Thyroid gland (tissue), 4 donors: ENCODE measurements around the gene BANF2. TPM values are rescaled to one million over a fixed set of nuclear protein-coding genes. Genes with fewer than 3 reads are reported as not detected.

Source experiments
- DNase-seq, 2 donors: peaks; one replicate each; pipeline ENCODE4 v3.0.0-alpha.2; 2019
- H3K27ac ChIP-seq, 3 donors: fragments of 200-600 bp; sonication (generic); 1 replicate in 2 of 3; 2 replicates in 1 of 3; pipeline ENCODE4 v1.5.1; 2016 to 2019; ENCODE audit warnings: mild to moderate bottlenecking in 1 of 3, moderate library complexity in 1 of 3
- H3K27me3 ChIP-seq: fragments of 200-600 bp; sonication (generic); one replicate; pipeline ENCODE4 v1.5.1; 2019
- H3K36me3 ChIP-seq, 2 donors: fragments of 200-600 bp; sonication (generic); one replicate each; pipeline ENCODE4 v1.5.1; 2016 to 2019
- H3K4me1 ChIP-seq, 2 donors: fragments of 200-600 bp; sonication (generic); one replicate each; pipeline ENCODE4 v1.5.1; 2017 to 2019
- H3K4me3 ChIP-seq, 3 donors: fragments of 200-600 bp; sonication (generic); replicated peaks in 1 of 3; 1 replicate in 2 of 3; 2 replicates in 1 of 3; pipeline ENCODE4 v1.5.1; 2016; ENCODE audit warnings: mild to moderate bottlenecking in 1 of 3
- H3K9me3 ChIP-seq: fragments of 200-600 bp; sonication (generic); one replicate; pipeline ENCODE4 v1.5.1; 2017
- POLR2A ChIP-seq, 2 donors: fragments of 450-650 bp; IDR thresholded peaks; one replicate each; pipeline ENCODE4 v1.6.1; 2017; ENCODE audit warnings: antibody characterized with exemption in 2 of 2, mild to moderate bottlenecking in 2 of 2, moderate library complexity in 1 of 2
- WGBS, 2 donors: methylation state at CpG; one replicate each; pipeline ENCODE4 v1.1.5; 2017; 5-methylcytosine and 5-hydroxymethylcytosine counted together
- intact Hi-C: fragments of 100-400 bp; cut with DNase I; formaldehyde crosslinking; loops from one replicate; pipeline ENCODE4 v1.15.1; 2023
- total RNA-seq, 4 donors: library from RNA; depleted of rRNA; stranded (reverse); fragments of >200 nt; gene quantifications; one replicate each; pipeline ENCODE4 v1.2.3, GENCODE V29; 2016
- TF ChIP-seq, protein P1 (sequence below), 6 experiments: fragments of 200-600 bp in 3 of 6; fragments of 450-650 bp in 3 of 6; sonication (generic) in 3 of 6; IDR thresholded peaks; one replicate each; pipeline ENCODE4 v1.5.1; 2016 to 2019; ENCODE audit warnings: antibody characterized with exemption in 6 of 6, mild to moderate bottlenecking in 2 of 6, inconsistent platforms in 1 of 6, moderate library complexity in 1 of 6

The BANF2 gene
- total RNA-seq, 4 donors from 2014 or later, result 15.2 TPM; not detected in 3

DNA sequence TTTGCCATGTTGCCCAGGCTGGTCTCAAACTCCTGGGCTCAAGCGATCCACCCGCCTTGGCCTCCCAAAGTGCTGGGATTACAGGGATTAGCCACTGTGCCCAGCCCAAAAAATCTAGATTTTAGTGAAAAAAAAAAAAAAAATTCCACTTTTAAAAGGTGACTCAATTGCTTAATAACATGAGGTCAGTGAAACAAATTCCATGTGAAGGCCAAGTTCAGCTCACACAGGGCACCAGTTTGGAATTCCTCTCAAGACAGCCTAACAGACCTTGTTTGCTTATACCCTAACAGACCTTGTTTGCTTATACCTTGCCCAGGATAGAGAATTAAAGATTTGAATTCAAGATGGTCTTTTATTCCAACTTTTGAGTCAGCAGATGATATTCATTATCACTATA, 22.8 kb upstream of the BANF2 start:
- TF ChIP-seq, protein P1, sequence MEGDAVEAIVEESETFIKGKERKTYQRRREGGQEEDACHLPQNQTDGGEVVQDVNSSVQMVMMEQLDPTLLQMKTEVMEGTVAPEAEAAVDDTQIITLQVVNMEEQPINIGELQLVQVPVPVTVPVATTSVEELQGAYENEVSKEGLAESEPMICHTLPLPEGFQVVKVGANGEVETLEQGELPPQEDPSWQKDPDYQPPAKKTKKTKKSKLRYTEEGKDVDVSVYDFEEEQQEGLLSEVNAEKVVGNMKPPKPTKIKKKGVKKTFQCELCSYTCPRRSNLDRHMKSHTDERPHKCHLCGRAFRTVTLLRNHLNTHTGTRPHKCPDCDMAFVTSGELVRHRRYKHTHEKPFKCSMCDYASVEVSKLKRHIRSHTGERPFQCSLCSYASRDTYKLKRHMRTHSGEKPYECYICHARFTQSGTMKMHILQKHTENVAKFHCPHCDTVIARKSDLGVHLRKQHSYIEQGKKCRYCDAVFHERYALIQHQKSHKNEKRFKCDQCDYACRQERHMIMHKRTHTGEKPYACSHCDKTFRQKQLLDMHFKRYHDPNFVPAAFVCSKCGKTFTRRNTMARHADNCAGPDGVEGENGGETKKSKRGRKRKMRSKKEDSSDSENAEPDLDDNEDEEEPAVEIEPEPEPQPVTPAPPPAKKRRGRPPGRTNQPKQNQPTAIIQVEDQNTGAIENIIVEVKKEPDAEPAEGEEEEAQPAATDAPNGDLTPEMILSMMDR (IDR thresholded peaks at IDR 0.05), result no peak
- TF ChIP-seq POLR2A (IDR thresholded peaks at IDR 0.05), result no peak
- intact Hi-C loops, result no loop called here
- WGBS, 2 donors, result 93 to 100% methylated on average over 2 of the region's 2 CpGs
- Histone ChIP-seq H3K27me3 (no peaks in the 10 kb centered on the region), H3K36me3 (peaks cover 4 to 11% of the 10 kb centered on the region in 2 donors), H3K4me1 (peaks cover 55 to 58% of the 10 kb centered on the region in 2 donors), H3K9me3 (no peaks in the 10 kb centered on the region), H3K4me3 (no peak overlapping the region), H3K27ac (peak overlapping the region; percentile 46 to 59 (median 57))
- no peak for DNase-seq

DNA sequence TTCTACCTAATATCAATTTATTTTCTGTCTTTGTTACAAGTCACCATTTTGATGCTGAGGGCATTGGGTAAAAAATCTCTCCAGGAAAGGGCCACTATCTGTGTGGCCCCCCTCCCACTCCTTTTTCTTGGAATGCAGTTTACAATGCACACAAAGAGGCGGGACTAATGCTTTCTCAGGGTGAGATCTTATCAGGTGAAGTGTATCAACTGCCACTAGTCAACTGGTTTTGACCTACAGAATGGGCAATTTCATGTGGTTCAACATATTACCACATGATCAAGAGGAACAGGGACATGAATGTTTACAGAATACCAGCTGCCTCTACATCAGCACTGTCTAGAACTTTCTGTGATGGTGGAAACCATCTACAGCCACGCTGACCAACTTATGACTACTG, 21.5 kb upstream of the BANF2 start:
- TF ChIP-seq, protein P1 (IDR thresholded peaks at IDR 0.05), result no peak
- TF ChIP-seq POLR2A (IDR thresholded peaks at IDR 0.05), result no peak
- Histone ChIP-seq H3K4me1 (peaks cover 59 to 62% of the 10 kb centered on the region in 2 donors), H3K36me3 (peaks cover 4 to 11% of the 10 kb centered on the region in 2 donors), H3K27me3 (no peaks in the 10 kb centered on the region), H3K4me3 (no peak overlapping the region), H3K9me3 (no peaks in the 10 kb centered on the region), H3K27ac (peak overlapping the region; percentile 9 to 91 (median 39))
- WGBS, 2 donors, result 72 to 86% methylated on average over 2 of the region's 2 CpGs
- DNase-seq, result no peak
- intact Hi-C loops, result no loop called here

DNA sequence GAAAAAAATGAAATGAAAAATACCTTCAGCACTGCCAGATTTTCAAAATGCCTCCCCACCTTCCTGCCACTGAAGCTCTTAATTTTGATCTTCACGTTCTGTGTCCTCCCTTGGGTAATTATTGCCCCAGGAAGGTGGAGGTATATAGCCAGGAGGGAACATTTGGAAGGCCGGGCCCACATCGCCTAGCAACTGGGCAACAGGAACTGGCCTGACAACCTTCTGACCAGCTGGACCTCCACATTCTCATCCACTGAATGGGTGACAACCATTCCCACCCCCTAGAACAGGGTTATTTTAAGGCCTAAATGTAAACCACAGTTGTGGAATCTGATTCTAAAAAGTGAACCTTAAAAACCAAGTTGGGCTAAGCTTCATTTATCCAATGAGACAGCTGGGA, 20.9 kb upstream of the BANF2 start:
- intact Hi-C loops, result no loop called here
- no peak overlapping the region for H3K4me3 ChIP-seq
- H3K27ac ChIP-seq, result peak overlapping the region in 2 of 3 donors; percentile 39 to 91
- no peak for DNase-seq
- no peaks in the 10 kb centered on the region for H3K27me3 ChIP-seq
- TF ChIP-seq POLR2A (IDR thresholded peaks at IDR 0.05), result no peak
- TF ChIP-seq, protein P1 (IDR thresholded peaks at IDR 0.05), result no peak
- WGBS, 2 donors, result 79 to 84% methylated on average over 3 of the region's 3 CpGs
- no peaks in the 10 kb centered on the region for H3K9me3 ChIP-seq
- H3K36me3 ChIP-seq, result peaks cover 4 to 11% of the 10 kb centered on the region in 2 donors
- H3K4me1 ChIP-seq, result peaks cover 59 to 62% of the 10 kb centered on the region in 2 donors

DNA sequence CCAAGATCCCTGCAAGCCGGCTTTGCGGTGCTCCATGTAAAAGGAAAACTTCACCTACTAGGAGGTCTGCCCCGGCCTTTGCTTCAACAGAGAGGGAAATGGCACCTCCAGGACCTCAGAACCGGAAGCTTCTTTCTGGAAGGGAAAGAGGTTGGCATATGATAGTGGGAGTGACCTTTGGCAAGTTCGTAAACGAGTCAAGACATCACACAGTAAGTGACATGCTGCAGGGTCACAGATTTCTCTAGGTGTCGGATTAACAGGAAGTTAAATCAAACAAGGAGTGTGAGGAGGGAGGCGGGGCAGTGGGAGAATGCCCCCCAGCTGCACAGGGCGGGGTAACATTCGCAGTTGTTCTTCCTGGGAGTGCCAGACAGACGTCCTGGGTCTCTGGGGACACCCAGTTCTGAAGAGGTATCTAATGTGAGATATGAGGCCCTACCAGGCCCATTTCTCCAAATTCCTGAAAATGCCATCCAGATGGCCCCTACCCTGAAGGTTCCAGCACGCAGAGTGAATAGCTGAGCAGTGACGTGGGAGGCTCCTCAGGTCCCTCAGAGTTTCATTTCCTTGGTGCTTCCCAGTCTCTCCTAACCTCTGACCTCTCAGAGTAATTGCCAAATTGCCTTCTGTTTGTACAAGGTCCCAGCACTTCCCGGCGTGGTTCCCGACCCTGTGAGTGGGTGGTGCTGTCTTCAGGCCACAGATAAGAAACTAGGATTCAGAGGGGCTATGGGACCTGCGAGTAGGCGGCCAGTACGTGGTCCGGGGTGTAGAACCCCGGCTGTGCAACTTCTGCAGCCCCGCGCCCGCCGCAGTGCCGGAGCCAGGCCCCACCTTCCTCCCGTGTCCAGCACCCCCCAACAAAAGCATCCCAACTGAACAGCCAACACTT, 19.6 kb upstream of the BANF2 start:
- TF ChIP-seq, protein P1 (IDR thresholded peaks at IDR 0.05), result no peak
- TF ChIP-seq POLR2A (IDR thresholded peaks at IDR 0.05), result no peak
- peaks cover 4 to 11% of the 10 kb centered on the region in 2 donors for H3K36me3 ChIP-seq
- no peaks in the 10 kb centered on the region for H3K9me3 ChIP-seq
- DNase-seq, result peak; percentile 39 to 50
- peak overlapping the region; percentile 85 to 92 (median 91) for H3K27ac ChIP-seq
- no peaks in the 10 kb centered on the region for H3K27me3 ChIP-seq
- intact Hi-C loops, result loop anchor here (10.0 kb wide), 1 partner anchor 215 kb away; no protein-coding TSS in a partner anchor
- H3K4me3 ChIP-seq, result peak overlapping the region; percentile 76 to 91 (median 81)
- 10 to 20% methylated on average over 16 to 27 of the region's 27 CpGs for WGBS, 2 donors
- H3K4me1 ChIP-seq, result peaks cover 50% of the 10 kb centered on the region in 2 donors
